ENCODE results near the gene ELP1.
"Not testable (repeated sequence)": the region's sequence is repeated elsewhere in the genome, so short reads cannot be mapped to it uniquely, and the experiment has no call there.

Gene ELP1

DNA sequence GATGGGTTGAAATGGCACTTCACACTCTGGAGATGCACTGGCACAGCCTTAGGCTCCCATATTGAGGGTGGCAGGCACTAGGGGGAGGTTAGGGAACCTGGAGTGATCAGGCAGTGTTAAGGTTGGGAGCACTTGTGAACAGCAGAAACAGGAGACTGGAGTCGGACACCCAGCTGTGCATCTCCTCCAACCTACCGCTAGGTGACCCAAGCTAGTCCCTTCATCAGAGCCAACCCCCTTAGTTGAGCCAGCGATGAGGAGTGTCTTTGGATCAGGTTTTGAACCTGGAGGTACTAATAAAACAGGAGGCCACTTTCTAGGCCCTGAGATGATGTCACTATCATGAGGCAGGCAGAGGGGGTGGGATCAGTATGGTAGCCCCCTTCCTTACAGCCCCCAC, 79.8 kb downstream of the ELP1 start:
- DNase-seq (ENCODE audit: low spot score), result no peak

DNA sequence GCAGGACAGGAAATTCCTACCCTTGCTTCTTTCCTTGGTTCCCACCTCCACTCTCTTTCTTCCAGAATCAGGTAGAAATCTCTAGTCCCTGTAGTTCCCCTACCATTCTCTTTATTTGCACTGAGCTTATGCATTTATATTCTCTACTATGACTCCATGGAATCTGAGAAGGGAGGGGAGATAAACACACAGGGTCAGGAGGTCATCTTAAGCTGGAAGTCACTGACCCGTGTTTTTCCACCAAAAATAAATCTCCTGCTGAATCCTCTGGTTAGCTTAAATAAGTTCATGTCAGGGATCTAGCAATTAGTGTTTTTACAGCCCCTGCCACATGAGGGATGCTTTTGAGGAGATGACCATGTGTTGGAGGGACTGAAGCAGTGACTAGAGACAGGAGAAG, 81.8 kb downstream of the ELP1 start:
- DNase-seq (ENCODE audit: low spot score), result no peak

DNA sequence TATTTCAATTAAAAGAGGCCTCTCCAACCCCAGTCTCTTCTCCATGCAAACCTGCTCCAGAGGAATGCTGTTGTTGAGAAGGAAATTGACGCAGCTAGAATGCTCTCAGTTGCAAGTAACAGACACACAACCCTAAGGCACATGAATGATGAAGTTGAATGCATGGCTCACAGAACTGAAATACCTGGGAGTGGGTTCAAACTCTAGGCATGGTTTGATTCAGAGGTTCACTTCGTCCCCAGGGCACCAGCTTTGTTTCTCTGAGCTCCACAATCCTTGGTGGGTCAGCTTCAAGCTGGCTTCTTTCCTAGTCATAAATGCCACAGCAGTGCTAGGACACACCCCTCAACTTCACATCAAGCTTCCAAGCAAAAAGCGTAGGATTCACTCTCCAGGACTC, 82.8 kb downstream of the ELP1 start:
- no peak for DNase-seq (ENCODE audit: low spot score)

DNA sequence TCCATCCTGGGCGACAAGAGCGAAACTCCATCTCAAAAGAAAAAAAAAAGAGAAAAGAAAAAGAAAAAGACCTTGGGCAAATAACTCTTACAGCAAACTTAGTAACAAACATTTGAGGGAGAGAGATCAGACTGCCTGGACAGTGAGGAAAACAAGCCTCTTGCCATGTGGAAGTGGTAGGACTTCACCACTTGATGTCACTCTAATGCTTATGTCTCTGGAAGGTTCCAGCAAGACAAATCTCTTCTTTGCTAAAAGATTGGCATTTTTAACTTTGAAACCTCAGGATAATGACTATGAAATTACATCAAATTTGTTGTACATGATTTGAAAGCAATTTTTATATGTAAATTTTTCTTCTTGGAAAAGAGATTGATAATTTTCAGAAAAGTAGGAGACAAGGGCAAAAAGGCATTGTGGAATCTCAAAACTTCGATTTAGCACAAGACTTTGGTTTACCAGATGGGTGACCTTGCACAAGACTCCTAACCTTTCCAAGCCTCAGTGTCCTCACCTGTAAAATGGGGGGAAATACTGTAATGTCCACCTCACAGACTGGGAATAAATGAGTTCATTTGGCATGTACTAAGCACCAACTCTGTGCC, 83.5 kb downstream of the ELP1 start:
- DNase-seq (ENCODE audit: low spot score), result no peak

DNA sequence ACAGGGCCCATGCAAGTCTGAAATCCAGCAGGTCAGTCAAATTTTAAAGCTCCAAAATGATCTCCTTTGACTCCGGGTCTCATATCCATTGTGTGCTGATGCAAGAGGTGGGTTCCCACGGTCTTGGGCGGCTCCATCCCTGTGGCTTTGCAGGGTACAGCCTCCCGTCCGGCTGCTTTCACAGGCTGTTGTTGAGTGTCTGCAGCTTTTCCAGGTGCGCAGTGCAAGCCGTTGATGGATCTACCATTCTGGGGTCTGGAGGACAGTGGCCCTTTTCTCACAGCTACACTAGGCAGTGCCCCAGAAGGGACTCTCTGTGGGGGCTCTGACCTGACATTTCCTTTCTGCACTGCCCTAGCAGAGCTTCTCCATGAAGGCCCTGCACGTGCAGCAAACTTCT, 85.6 kb downstream of the ELP1 start:
- DNase-seq (ENCODE audit: low spot score), result not testable (repeated sequence)

DNA sequence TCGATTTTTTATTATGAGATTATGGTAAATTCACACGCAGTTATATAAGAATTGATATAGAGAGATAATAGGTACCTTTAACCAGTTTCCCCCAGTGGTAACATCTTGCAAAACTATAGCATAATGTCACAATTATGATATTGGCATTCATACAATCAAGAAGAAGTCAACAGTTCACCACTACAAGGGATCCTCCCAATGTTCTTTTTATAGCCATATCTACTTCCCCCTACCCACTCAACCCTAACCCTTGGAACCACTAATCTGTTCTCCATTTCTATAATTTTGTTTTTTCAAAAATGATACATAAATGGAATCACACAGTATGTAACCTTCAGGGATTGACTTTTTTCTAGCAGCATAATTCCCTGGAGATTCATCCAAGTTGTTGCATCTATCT, 88.0 kb downstream of the ELP1 start:
- no peak for DNase-seq (ENCODE audit: low spot score)

DNA sequence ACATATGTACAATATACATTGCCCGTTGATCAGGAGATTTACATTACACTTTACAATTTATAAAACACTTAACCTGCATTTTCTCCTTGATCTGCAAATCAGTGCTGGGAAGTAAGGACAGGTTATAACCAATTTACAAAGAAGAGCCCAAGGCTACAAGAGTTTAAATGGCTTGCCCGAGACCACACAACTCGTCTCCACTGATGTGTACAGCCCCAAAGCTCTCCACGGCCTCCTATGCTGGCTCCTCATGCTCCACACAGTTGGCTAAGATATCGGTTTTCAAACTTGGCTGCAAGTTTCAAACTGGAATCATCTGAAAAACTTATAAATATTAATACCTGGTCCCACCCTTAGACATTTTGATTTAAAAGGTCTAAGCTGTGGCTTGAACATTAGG, 88.4 kb downstream of the ELP1 start:
- no peak for DNase-seq (ENCODE audit: low spot score)

DNA sequence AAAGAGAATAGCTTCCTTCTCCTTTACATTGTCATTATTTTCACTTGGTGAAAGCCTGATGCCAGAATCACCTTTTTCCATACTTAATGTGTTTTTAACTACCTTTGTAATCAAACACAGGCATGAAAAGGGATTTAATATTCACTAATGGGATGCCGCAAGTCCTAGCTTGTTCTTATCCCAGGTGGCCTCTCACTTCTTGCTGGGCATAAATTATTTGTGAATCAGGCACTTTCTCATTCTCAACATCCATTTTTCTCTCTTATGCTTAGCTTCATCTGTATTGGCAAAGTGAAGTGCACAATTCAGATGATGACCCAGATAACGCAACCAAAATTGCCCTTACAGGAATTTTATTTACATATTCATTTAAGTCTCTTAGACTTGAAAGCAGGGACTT, 89.1 kb downstream of the ELP1 start:
- no peak for DNase-seq (ENCODE audit: low spot score)

DNA sequence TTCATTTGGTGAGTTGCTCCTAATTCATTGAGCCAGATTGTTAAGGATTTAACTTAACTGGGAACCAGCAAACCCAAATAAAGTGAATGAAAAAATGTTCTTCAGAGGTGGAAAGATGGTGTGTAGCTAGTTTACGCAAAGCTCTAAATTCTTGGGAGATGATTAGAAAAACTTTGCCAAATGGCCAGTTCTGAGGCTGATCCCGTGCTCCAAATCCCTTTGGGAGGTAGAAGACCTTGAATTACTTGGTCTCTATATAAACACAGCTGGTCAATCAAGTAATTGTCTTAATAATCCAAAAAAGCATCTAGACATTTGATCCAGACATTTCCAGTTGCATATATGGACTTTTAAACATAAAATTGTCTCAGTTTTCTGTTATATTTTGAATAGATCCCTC, 89.5 kb downstream of the ELP1 start:
- DNase-seq (ENCODE audit: low spot score), result no peak

DNA sequence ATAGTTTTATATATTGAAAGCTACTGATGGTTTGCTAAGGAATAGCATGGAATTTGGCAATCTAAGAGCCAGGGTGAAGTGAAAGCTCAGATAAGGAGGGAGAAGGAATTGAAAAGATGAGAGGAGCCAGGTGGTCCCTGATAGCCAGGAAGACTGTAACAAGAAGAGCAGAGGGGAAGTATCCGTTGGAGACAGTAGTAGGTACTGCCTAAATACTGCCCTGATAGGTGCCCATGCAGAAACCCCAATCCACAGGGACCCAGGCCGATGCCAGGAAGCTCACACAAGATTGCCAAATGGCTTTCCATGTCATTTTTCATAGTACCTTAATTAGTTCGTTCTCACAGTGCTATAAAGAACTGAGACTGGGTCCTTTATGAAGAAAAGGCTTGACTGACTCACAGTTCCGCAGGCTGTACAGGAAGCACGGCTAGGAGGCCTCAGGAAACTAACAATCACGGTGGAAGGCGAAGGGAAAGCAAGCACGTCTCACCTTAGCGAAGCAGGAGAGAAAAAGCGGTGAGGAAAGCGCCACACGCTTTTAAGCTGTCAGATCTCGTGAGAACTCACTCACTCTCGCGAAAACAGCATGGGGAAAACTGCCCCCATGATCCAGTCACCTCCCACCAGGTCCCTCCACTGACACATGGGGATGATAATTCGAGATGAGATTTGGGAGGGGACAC, 91.2 kb downstream of the ELP1 start:
- DNase-seq (ENCODE audit: low spot score), result peak; percentile 16

DNA sequence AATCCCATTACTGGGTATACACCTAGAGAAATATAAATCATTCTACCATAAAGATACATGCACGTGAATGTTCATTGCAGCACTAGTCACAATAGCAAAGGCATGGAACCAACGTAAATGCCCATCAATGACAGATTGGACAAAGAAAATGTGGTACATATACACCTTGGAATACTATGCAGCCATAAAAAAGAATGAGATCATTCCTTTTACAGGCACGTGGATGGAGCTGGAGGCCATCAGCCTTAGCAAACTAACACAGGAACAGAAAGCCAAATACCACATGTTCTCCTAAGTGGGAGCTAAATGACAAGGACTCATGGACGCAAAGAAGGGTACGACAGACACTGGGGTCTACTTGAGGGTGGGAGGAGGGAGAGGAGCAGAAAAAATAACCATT, 94.4 kb downstream of the ELP1 start:
- not testable (repeated sequence) for DNase-seq (ENCODE audit: low spot score)

DNA sequence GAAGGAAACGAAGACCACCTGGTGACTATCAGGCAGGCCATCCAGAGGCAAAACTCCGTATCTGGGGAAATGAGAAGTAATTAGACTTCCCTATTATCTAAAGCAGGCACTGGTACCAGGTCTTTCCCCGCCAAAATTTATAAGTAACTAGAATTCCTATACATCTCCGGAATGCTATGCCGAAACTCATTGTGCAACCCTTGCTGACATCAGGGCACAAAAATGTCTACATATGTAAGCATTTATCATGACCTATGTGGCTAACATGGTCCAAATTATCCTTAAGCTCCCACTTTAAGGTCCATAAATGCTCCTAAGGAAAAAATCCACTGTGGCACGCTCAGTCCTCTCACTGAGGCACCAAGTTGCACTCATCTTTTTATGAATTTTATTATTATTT, 95.9 kb downstream of the ELP1 start:
- no peak for DNase-seq (ENCODE audit: low spot score)

DNA sequence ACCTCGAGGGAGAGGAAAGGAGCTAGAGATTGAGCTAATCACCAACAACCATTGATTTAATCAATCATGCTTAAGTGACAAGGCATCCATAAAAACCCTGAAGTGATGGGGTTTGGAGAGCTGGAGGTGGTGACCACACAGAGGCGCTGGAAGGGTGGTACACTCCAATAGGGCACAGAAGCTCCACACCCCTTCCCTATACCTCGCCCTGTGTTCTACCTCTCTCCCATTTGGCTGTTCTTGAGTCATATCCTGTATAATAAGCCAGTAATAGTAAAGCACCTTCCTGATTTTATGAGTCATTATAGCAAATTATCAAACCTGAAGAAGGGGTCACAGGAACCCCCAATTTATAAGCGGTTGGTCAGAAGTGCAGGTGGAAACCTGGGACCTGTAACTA, 96.4 kb downstream of the ELP1 start:
- DNase-seq (ENCODE audit: low spot score), result no peak

DNA sequence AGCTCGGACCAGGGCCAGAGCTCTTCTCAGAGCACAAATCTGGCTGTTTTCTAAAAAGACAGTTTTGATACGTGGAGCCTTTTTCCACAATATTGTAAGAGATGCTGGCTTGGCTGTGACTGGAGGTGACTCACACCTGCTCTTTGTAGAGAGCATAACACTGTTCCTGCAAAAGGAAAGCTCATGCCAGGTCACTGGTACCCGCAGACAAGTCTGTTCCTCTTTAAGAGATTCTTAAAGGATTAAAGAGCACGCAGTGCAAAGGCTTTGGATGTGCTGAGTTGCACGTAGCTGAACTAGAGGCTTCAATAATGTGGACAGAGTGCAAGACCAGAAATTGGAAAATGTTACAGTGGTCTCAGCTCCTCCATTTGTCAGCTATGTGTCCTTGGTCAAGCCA, 97.1 kb downstream of the ELP1 start:
- DNase-seq (ENCODE audit: low spot score), result no peak

DNA sequence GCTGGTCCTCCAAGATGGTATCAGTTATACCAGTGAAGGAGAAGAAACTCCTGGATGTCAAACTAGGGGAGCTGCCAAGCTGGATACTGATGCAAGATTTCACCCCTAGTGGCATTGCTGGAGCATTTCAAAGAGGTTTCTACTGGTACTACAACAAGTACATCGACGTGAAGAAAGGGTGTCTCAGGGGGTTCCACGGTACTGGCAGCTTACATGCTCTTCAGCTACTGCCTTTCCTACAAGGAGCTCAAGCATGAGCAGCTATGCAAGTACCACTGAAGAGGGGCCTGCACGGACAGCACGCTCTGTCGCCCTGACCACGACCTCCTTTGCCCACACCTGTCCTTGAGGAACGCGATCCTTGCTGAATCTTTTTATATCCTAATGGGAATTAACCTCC, 97.6 kb downstream of the ELP1 start:
- no peak for DNase-seq (ENCODE audit: low spot score)

DNA sequence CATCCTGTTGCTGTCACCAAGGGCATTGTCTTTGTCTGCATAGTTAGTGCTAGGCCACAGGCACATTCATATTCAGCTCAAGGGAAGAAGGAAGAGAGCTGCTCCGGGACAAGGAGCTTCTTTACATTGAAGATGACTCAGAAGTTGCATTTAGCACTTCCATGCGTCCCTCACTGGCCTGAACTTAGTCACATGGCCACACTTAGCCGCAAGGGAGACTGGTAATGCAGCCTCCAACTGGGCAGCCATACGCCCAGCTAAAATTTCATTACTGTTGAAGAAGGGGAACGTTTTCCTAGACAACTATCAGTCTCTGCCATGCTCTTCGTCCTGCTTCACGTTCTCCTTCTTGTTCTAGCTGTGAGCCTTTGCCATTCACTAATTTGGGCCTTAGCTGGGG, 98.1 kb downstream of the ELP1 start:
- DNase-seq (ENCODE audit: low spot score), result no peak

DNA sequence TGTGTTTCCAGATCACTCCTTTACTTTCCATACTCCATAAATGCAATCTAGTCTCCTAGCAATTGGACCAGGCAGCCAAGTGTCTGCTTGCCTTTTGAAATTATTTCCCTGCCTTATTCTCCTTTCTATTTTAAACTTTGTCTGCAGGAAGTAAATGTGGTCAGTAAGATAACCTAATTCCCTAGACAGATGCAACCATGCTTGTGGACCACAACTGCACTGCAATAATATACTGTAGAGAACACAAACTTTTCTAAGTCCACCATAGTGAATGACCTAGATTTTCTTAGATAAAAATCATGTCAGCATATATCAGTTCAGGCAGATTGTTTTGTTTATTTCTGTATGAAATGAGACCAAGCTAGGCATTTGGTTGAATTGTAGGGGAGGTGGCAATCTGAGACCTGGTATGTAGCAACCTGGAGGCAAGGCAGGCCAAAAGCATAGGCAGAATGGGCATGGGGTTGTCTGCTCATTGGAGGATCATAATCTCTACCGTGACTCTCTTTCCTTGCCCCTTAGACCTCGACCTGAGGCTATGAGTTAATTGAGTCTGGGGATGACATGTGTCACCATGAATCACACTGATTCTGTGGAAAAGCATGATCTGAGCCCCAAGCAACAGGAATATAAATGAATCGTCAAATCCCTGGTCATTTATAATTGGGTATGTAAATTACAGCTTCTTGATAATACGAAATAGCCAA, 98.8 kb downstream of the ELP1 start:
- DNase-seq (ENCODE audit: low spot score), result no peak

DNA sequence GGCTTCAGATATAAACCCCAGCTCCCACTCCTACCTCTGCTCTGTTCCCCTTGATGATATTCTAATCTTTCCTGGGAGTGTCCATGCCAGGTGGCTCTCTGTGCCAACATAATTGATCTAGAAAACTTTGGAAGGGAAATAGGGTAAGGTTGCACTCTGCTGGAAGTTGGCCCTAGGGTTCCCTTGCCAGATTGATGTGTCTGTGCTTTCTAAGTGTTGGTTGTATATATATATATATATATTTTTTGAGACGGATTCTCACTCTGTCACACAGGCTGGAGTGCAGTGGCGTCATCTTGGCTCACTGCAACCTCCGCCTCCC, 101.8 kb downstream of the ELP1 start:
- no peak for DNase-seq (ENCODE audit: low spot score)

DNA sequence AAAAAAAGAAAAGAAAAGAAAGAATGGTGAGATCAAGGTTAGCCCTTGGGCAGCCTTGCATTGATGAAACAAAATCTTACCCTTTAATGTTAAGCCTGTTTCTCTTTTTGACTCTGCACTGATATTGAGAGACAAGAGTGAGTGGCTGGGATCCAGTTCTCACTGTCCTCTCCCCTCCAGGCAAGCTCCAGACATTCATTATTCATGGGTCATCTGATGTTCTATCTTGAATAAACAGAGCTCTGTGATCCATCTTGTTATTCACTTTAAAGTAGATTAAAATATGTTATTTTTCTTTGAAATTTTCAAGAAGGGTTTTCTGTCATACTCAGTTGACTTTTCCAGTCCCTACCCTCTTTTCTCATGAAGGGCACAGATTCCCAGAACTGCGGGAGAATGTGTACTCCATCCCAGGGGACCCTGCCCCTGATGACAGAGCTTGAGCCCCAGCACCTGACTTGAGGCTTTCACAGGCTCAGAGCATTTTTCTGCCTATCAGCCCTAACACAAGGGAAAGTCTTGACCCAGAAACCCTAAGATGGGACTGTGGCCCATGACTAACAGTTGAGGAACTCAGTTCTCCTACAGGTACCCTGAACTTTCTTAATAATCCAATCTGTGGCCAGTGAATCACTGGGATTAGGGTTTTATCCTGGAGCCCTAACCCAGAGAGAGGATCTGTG, 102.3 kb downstream of the ELP1 start:
- DNase-seq (ENCODE audit: low spot score), result no peak

DNA sequence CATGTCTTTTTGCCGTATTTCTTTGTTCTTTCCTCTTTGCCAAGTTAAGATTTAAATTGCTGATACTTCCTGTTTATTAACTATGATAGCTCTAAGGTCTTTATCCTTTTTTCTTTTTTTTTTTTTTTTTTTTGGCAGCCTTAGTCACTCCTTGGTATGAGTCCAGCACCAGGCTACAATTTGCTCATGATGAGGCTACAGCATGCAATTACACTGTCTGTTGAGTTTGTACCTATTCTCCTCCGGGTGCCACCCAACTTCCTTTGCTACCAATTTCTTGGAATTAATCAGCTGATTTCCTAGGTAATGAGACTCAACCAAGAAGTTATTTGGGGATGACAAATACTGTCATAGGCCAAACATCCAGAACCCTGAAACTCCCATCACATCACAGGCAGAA, 103.7 kb downstream of the ELP1 start:
- DNase-seq (ENCODE audit: low spot score), result no peak

DNA sequence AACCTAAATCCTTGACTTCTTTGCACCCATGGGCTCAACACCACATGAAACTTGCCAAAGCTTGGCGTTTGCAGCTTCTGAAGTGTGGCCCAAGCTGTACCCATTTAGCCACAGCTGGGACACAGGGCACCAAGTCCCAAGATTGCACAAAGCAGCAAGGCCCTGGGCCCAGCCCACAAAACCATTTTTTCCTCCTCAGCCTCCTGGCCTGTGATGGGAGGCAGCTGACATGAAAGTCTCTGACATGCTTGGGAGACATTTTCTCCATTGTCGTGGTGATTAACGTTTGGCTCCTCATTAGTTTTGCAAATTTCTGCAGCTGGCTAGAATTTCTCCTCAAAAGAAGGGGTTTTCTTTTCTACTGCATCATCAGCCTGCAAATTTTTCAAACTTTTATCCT, 110.1 kb downstream of the ELP1 start:
- DNase-seq (ENCODE audit: low spot score), result no peak

Data from SK-N-DZ (cell line).